Psoas muscle (tissue), 8 donors: ENCODE data around the gene BCAR1. TPM values are rescaled to one million over a fixed set of nuclear protein-coding genes. Genes with fewer than 3 reads are reported as not detected.

Source experiments
- ATAC-seq, 4 donors: fragments of 200-7000 bp; cut with Tn5 transposase; one replicate each; pipeline ENCODE4 v1.9.1; 2020; ENCODE audit warnings: moderate library complexity in 3 of 4, mild to moderate bottlenecking in 2 of 4
- DNase-seq, 2 donors: peaks; one replicate each; pipeline ENCODE4 v3.0.0-alpha.2; 2020
- H3K27ac ChIP-seq: fragments of 200-600 bp; one replicate; pipeline ENCODE4 v1.8.0; 2022
- H3K27me3 ChIP-seq, 3 donors: fragments of 200-600 bp in 1 of 3; one replicate each; pipeline versions ENCODE4 v1.6.1 to v1.8.0; 2013 to 2022; ENCODE audit warnings: low read length in 2 of 3, mild to moderate bottlenecking in 2 of 3, moderate library complexity in 1 of 3; ENCODE audit not compliant: insufficient read depth in 3 of 3
- H3K36me3 ChIP-seq, 2 donors: fragments of 200-600 bp in 1 of 2; one replicate each; pipeline versions ENCODE4 v1.6.1 to v1.8.0; 2013 to 2022; ENCODE audit warnings: low read depth in 1 of 2, mild to moderate bottlenecking in 1 of 2, moderate library complexity in 1 of 2; ENCODE audit not compliant: insufficient read depth in 1 of 2
- H3K4me1 ChIP-seq: fragments of 200-600 bp; one replicate; pipeline ENCODE4 v1.8.0; 2022
- H3K4me3 ChIP-seq: fragments of 200-600 bp; one replicate; pipeline ENCODE4 v1.8.0; 2022; ENCODE audit warnings: mild to moderate bottlenecking
- H3K9me3 ChIP-seq: fragments of 200-600 bp; one replicate; pipeline ENCODE4 v1.8.0; 2022
- whole genome bisulfite sequencing, 3 donors: extraction: QIAGEN DNeasy Blood & Tissue Kit; methylation state at CpG; one replicate each; pipeline versions ENCODE4 v1.1.6 to v1.1.7; 2013; 5-methylcytosine and 5-hydroxymethylcytosine counted together
- intact Hi-C, 2 donors: fragments of 100-400 bp; cut with DNase I; formaldehyde crosslinking; loops; one replicate each; pipeline versions ENCODE4 v1.11.0 to v1.14.2; 2022
- polyA plus RNA-seq, 3 donors: library from polyadenylated mRNA; stranded (reverse); fragments of 200-250 nt; gene quantifications; one replicate each; pipeline ENCODE4 v1.2.3, GENCODE V29; 2013
- total RNA-seq, 4 donors: library from RNA; stranded (reverse); fragmentation: NEBNext Ultra II Directional in 2 of 4; extraction: Animal tissue kit (Norgen Biotek cat#: 25700) in 2 of 4; gene quantifications; one replicate each; pipeline versions ENCODE4 v1.2.1 to v1.2.4, GENCODE V29; 2021 to 2023
- TF ChIP-seq, protein P1 (sequence below): fragments of 200-600 bp; IDR thresholded peaks from one replicate; pipeline ENCODE4 v1.8.0; 2022; ENCODE audit warnings: antibody characterized with exemption
- donor health status: healthy with polysubstance abuse.
- donor health status: DM: no; HTN: no; CAD: no; lungs with moderate emphysema.
- donor health status: Bipolar disorder and iron deficiency.
- donor health status: healthy.
- donor health status: DM: yes; HTN: yes; CAD: no.
- donor health status: DM: no; HTN: no; CAD: no.
- donor health status: DM: no; HTN: no; CAD: no.
- donor health status: DM: yes; HTN: yes; CAD: no.

BCAR1 gene
- total and polyA plus RNA-seq, 7 donors = 61.8 to 108 (median 78.7) TPM

- Histone ChIP-seq H3K27ac (no peak overlapping the region), H3K4me1 (peaks cover 6% of the 10 kb centered on the region), H3K9me3 (no peaks in the 10 kb centered on the region), H3K27me3 (no peaks in the 10 kb centered on the region), H3K36me3 (peaks cover 0 to 56% of the 10 kb centered on the region in 2 donors), H3K4me3 (no peak overlapping the region)
- ATAC-seq (no peak), DNase-seq (no peak)
- TF ChIP-seq, protein P1, sequence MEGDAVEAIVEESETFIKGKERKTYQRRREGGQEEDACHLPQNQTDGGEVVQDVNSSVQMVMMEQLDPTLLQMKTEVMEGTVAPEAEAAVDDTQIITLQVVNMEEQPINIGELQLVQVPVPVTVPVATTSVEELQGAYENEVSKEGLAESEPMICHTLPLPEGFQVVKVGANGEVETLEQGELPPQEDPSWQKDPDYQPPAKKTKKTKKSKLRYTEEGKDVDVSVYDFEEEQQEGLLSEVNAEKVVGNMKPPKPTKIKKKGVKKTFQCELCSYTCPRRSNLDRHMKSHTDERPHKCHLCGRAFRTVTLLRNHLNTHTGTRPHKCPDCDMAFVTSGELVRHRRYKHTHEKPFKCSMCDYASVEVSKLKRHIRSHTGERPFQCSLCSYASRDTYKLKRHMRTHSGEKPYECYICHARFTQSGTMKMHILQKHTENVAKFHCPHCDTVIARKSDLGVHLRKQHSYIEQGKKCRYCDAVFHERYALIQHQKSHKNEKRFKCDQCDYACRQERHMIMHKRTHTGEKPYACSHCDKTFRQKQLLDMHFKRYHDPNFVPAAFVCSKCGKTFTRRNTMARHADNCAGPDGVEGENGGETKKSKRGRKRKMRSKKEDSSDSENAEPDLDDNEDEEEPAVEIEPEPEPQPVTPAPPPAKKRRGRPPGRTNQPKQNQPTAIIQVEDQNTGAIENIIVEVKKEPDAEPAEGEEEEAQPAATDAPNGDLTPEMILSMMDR = no peak
- WGBS, 3 donors = 90 to 95% (median 92%) methylated on average over 6 of the region's 6 CpGs
- intact Hi-C loops = no loop called here
These were observed 43.5 kb upstream of the BCAR1 start for GRCh38 chr16:75294773-75295459.

GRCh38 chr16:75293772-75294171 is 42.3 kb upstream of the BCAR1 start:
- TF ChIP-seq, protein P1 = no peak
- Histone ChIP-seq H3K4me3 (no peak overlapping the region), H3K9me3 (no peaks in the 10 kb centered on the region), H3K27ac (no peak overlapping the region), H3K27me3 (no peaks in the 10 kb centered on the region), H3K36me3 (peaks cover 0 to 50% of the 10 kb centered on the region in 2 donors), H3K4me1 (peaks cover 10% of the 10 kb centered on the region)
- 91 to 97% (median 94%) methylated on average over 6 of the region's 6 CpGs for WGBS, 3 donors
- intact Hi-C loops = no loop called here
- ATAC-seq = no peak
- no peak for DNase-seq

- Histone ChIP-seq H3K4me3 (no peak overlapping the region), H3K27ac (no peak overlapping the region), H3K36me3 (peaks cover 0 to 44% of the 10 kb centered on the region in 2 donors), H3K4me1 (peaks cover 12% of the 10 kb centered on the region), H3K27me3 (no peaks in the 10 kb centered on the region), H3K9me3 (no peaks in the 10 kb centered on the region)
- DNase-seq (no peak), ATAC-seq (no peak)
- intact Hi-C loops = no loop called here
- whole genome bisulfite sequencing, 3 donors = 83 to 95% (median 95%) methylated on average over 4 of the region's 4 CpGs
- TF ChIP-seq, protein P1 = no peak
These were observed 41.7 kb upstream of the BCAR1 start for GRCh38 chr16:75293173-75293572.

GRCh38 chr16:75292691-75293090 is 41.3 kb upstream of the BCAR1 start:
- ATAC-seq (no peak), DNase-seq (no peak)
- WGBS, 3 donors = 79 to 91% (median 86%) methylated on average over 3 of the region's 3 CpGs
- no peak overlapping the region for H3K4me3 ChIP-seq
- H3K27me3 ChIP-seq = no peaks in the 10 kb centered on the region
- no peak overlapping the region for H3K27ac ChIP-seq
- peaks cover 12% of the 10 kb centered on the region for H3K4me1 ChIP-seq
- intact Hi-C loops = no loop called here
- no peaks in the 10 kb centered on the region for H3K9me3 ChIP-seq
- peaks cover 0 to 41% of the 10 kb centered on the region in 2 donors for H3K36me3 ChIP-seq
- TF ChIP-seq, protein P1 = no peak

DNA sequence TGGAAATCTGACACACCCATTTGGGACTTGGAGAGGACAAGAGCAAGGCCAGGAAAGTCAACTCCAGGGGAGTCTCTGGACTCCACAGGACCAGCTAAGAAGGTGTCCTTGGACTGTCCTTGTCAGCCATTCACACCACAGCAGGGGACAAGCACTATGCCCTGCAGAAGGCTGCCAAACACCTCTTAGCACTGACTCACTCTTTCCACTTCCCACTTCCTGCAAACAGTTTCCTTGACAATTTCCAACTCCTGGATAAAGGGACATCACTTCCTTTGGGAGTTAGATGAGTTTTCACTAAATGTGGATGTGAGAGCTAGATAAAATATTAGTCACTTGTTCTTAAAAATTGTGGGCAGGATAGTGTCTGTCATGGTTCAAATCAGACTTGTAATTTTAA is 37.8 kb upstream of the BCAR1 start:
- ATAC-seq (peak in 3 of 4 donors; percentile 40 to 61 (median 47)), DNase-seq (no peak)
- Histone ChIP-seq H3K27me3 (no peaks in the 10 kb centered on the region), H3K9me3 (no peaks in the 10 kb centered on the region), H3K4me1 (peaks cover 6% of the 10 kb centered on the region), H3K4me3 (no peak overlapping the region), H3K36me3 (peaks cover 0 to 31% of the 10 kb centered on the region in 2 donors), H3K27ac (peak overlapping the region; percentile 20)
- TF ChIP-seq, protein P1 = no peak
- intact Hi-C loops = no loop called here
